GM19240 (cell line): ENCODE results near the gene CEACAM16.
"Not testable (repeated sequence)": the region's sequence is repeated elsewhere in the genome, so short reads cannot be mapped to it uniquely, and the experiment has no call there.

Experiments used
- DNase-seq: peaks from one replicate; pipeline ENCODE4 v3.0.0; 2011; ENCODE audit warnings: low spot score; ENCODE audit not compliant: insufficient read length

CEACAM16 gene, protein sequence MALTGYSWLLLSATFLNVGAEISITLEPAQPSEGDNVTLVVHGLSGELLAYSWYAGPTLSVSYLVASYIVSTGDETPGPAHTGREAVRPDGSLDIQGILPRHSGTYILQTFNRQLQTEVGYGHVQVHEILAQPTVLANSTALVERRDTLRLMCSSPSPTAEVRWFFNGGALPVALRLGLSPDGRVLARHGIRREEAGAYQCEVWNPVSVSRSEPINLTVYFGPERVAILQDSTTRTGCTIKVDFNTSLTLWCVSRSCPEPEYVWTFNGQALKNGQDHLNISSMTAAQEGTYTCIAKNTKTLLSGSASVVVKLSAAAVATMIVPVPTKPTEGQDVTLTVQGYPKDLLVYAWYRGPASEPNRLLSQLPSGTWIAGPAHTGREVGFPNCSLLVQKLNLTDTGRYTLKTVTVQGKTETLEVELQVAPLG

DNA sequence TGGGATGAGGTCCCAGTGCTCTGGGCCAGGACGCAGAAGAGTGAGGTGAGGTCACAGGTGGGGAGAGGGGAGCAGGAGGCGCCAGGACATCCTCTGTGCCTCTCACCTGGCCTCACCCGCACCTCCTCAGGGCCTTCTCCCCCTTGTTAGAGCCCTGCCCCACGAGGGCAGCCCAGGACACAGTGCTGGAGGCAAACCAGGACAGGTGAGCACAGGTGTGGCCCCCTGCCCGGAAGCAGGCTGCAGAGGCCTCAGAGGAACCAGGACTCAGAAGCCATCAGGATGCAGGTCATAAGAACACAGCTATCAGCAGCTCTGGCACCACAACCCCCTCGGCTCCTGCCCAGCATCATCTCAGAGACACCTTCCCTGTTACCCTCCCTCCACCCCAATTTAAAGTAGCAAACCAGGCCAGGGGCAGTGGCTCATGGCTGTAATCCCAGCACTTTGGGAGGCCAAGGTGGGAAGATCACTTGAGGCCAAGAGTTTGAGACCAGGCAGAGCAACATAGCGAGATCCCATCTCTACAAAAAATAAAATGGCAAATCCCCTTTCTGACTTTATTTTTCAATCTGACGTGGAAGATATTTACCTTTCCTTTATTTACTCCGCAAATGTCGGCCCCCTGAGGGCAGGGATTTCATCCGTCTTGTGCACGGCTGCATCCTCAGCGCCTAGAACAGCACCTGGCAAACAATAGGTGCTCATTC lies at the start of gene CEACAM16:
Gene CEACAM16, plus strand, starts transcription at position 660 of the 710 bp plus-strand sequence. CDS start 2,306 bp downstream, outside the sequence.
- DNase-seq, result no peak

DNA sequence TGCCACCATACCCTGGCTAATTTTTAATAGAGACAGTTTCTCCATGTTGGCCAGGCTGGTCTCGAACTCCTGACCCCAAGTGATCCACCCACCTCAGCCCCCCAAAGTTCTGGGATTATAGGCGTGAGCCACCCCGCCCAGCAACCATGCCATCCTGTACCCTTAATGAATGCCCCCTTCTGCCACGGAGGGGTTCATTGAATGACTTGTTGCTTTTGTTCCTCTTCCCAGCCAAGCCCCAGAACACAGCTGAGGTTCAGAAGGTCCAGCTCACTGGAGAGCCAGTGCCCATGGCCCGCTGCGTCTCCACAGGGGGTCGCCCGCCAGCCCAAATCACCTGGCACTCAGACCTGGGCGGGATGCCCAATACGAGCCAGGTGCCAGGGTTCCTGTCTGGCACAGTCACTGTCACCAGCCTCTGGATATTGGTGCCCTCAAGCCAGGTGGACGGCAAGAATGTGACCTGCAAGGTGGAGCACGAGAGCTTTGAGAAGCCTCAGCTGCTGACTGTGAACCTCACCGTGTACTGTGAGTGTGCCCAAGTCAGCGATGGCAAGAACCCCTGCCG lies 49.3 kb upstream of the CEACAM16 start:
- DNase-seq, result no peak

- no peak for DNase-seq
These were observed 45.6 kb upstream of the CEACAM16 start for GRCh38 chr19:44653343-44653742.

DNA sequence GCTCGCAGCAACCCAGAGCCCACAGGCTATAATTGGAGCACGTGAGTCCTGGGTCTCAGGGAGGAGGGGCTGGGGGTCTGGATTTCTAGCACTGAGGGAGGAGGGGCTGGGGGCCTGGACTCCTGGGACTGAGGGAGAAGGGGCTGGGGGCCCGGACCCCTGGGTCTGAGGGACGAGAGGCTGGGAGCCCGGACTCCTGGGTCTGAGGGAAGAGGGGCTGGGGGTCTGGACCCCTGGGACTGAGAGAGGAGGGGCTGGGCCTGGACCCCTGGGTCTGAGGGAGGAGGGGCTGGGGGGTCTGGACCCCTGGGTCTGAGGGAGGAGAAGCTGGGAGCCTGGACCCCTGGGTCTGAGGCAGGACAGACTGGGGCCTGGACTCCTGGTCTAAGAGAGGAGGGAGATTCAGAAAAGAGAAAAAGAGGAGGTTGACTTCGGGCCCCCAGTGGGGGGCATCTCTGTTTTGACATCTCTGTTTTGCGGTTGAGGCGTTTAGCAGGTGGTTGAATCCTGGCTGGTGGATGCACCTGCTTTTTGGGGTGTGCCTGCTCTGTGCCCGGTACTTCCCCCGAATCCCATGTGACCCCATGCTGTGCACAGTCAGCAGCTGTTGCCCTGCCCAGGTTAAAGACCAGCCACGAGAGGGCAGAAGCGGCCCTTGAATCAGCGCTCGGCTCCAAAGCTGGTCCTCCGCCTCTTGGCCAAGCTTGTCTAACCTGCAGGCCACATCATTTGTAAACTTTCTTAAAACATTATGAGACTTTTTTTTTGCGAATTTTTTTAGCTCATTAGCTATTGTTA lies 44.8 kb upstream of the CEACAM16 start:
- peak; percentile 92 for DNase-seq

GRCh38 chr19:44657211-44657921 lies 41.6 kb upstream of the CEACAM16 start:
- DNase-seq, result peak; percentile 79

DNA sequence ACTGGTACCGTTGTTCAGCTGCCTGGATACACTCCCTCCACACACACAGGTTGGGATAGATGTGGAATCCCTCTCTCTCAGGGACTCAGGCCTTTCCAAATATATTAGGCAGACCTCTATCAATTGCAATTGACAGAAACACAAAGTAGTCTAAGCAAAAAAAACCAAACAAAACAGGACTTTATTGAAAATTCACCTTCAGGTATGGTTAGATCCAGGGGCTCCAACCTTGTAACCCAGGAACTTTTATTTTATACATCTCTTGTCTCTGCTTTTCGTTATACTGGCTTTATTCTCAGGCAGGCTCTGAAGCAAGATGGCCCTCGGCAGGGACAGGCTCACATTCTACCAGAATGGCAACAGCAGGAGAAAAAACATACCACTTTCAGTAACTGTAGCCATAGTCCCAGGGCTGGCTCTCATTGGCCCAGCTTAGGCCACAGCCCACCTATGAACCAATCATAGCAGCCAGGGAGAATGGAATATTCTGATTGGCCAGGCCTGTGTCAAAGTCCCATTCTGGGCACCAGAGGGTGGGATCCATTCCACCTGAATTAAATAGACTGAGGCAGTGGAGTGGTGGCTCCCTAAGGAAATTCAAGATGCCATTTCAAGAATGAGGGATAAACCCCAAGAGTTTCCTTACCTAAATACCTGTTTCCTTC lies 40.8 kb upstream of the CEACAM16 start:
- DNase-seq, result no peak

DNA sequence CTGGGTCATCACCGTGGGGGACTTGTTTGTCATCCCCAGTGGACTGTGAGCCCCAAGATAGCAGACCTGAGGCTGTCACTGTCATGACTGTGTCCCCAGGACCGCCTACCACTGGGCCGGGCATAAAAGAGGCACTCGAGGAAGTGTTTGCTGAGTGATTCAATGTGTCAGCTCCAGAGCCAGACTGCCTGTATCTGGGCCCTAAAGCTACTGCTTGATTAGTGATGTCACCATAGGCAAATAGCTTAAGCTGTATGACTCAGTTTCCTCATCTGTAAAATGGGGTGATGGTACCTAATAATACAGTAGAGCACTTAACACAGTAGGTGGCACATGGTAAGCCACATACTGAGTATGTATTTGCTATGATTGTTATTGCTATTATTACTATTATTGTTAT lies 38.9 kb upstream of the CEACAM16 start:
- DNase-seq, result no peak

DNA sequence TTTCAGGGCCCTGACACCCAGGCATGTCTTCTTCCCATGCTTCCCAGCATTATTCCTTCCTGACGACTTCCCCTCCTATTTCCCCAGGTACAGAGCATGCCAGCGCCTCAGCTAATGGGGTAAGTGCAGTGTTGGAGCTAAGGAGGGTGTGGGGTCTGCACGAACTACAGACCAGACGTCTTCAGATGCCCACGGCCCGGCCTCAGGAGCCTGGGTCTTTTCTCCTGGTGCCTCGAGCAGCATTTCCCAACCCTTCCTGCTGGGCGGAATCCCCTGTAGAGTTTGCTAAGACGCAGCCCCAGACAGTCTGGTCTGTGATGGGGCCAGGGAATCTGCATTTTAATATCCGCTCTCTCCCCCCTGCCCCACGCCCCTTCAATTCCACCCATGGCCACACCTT lies 37.7 kb upstream of the CEACAM16 start:
- DNase-seq, result no peak

- no peak for DNase-seq
These were observed 37.0 kb upstream of the CEACAM16 start for GRCh38 chr19:44661904-44662303.

DNA sequence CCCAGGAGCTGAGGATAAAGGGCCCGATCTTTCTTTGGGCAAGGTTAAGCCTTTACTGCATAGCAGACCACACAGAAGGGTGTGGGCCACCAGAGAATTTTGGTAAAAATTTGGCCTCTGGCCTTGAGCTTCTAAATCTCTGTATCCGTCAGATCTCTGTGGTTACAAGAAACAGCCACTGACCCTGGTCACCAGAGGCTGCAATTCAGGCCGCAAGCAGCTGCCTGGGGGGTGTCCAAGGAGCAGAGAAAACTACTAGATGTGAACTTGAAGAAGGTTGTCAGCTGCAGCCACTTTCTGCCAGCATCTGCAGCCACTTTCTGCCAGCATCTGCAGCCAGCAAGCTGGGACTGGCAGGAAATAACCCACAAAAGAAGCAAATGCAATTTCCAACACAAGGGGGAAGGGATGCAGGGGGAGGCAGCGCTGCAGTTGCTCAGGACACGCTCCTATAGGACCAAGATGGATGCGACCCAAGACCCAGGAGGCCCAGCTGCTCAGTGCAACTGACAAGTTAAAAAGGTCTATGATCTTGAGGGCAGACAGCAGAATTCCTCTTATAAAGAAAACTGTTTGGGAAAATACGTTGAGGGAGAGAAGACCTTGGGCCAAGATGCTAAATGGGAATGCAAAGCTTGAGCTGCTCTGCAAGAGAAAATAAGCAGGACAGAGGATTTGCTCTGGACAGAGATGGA lies 36.1 kb upstream of the CEACAM16 start:
- no peak for DNase-seq

GRCh38 chr19:44663996-44664395 lies 35.0 kb upstream of the CEACAM16 start:
- no peak for DNase-seq

GRCh38 chr19:44664976-44665375 lies 34.0 kb upstream of the CEACAM16 start:
- no peak for DNase-seq

DNA sequence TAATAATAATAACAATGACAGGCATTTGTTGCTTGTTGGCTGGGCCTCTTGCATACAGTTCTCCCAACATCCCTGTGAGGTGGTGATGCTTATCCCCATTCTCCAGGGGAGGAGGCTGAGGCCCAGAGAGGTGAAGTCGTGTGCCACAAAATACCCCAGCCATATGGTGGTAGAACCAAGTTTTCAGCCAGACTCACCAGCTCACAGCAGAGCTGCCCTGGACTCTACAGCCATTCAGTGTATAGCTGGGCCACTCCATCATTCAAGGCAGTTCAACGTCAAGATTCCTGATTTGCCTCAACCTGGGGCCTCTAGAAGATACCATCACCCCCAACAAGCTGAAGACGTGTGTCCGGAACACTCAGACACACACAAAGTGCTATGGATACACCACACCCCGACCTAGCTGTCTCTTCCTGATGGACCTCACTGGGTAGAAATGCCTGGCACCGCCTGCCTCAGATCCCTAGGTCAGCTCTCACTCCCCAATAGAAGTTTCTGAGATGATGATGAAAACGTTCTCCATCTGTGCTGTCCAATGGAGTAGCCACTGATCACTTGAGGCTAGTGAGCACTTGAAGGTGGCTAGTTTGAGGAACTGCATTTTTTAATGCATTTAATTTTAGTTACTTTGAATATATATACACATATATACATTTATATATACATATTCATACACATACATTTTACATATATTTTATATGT lies 31.9 kb upstream of the CEACAM16 start:
- DNase-seq, result no peak

DNA sequence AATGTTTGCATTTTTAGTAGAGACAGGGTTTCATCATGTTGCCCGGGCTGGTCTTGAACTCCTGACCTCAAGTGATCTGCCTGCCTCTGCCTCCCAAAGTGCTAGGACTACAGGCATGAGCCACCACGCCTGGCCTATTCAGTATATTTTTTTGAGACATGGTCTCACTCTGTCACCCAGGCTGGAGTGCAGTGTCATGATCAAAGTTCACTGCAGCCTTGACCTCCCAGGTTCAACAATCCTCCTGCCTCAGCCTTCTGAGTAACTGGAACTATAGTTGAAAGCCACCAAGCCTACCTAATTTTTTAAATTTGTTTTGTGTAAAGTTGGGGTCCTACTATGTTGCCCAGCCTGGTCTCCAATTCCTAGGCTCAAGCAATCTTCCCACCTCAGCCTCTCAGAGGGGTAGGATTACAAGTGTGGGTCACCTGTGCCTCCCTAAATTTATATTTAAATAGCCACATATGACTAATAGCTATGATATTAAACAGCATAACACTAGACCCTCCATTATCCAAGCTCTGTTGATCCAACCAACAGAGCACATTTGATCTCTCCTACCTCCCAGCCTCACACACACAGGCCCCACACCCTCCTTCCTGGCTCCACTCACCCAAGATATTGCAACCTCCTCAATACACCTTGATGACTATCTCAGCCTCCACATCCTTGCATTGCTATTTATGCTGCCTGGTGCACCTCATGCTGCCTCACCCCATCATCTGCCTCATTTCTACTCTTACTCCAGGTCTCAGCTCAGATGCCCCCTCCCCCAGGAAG lies 29.8 kb upstream of the CEACAM16 start:
- DNase-seq, result no peak

GRCh38 chr19:44670027-44670426 lies 28.9 kb upstream of the CEACAM16 start:
- not testable (repeated sequence) for DNase-seq

DNA sequence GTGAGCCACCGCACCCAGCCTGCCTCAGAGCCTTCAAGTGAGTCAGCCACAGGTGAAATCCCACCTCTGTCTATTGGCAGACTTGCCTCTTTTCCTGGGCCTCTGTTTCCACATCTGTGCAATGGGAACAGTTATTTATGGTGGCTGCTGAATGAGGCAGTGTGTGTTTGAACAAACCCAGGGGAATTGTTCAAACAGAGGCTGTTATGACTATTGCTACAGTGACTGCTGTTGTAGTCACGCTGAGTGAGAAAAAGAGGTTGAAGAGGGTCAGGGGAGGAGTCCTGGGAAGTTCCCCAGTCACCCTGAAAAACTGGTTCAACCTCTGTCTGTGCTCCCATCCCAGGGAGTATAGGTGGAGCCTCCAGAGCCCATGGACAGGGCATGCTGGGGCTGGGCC lies 27.6 kb upstream of the CEACAM16 start, which contains the start of gene CEACAM19:
Gene CEACAM19, plus strand, starts transcription at position 83 of the 400 bp plus-strand sequence. CDS start 450 bp downstream, outside the sequence.
- DNase-seq, result no peak

- DNase-seq, result no peak
These were observed 26.7 kb upstream of the CEACAM16 start for GRCh38 chr19:44672226-44672625.

- no peak for DNase-seq
These were observed 25.4 kb upstream of the CEACAM16 start for GRCh38 chr19:44673510-44673909.
